HG03139 (cell line): ENCODE results near the gene C4orf54.

ENCODE experiments used
- ATAC-seq: cut with Tn5 transposase; IDR thresholded peaks from one replicate; pipeline ENCODE4 v1.9.1; 2021; ENCODE audit not compliant: unreplicated experiment

C4orf54 gene

DNA sequence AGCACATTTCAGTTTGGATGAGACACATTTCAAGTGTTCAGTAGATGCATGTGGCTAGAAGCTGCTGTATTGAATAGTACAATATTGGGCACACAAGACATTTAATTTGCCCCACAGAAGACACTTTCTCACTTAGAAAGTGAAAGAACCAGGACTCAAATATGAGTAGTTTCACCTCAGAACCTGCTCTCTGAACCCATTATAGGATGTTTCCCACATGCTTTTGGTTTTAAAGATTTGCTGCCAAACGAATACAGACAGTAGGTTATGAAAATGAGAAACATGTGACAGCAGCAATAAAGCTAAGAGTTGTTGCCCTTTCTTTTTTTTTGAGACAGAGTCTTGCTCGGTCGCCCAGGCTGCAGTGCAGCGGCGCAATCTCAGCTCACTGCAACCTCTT lies 32.3 kb downstream of the C4orf54 start:
- ATAC-seq = no peak

DNA sequence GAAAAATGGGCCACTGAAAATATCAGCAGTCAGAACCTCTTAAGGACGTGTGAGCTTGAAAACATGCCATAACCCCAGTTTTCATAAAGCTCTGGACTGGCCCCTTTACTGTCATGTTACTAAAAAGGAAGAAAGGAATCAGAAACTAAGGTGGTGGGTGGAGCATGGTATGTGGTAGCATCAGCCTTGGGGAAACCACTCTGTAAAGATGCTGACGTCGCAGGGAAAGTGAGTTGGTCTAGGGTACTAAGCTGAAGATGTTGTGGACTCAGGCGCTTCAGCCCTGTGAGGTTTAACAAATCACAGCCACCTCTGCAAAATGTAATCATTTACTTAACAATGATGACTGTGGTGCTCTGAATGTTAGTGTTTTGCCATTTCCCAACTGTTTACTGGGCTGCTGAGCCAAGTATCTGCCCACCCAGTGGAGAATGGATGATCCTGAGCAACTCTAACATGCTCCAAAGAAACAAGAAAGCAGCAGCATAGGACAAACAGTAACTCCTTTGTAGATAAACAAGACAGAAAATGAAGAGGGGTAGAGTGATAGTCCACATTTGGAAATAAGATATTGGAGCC lies 33.4 kb downstream of the C4orf54 start:
- no peak for ATAC-seq

DNA sequence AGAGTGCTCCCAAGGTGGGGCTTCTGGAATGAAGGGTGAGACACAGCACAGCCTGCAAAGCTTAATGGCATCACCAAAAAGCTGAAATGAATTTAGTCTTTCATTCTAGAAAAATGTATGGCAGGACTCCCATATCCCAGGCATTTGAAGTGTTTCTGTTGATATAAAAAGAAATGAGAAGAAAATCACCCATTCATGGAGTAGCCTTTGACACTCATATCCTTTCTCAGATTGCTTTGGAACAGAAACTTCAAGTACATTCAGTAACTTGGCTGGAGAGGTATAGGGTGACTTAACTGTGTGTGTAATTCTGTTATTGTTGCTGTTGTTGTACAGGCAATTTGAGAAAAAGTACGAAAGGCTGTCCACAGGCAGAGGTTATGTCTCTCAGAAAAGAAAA lies 35.3 kb downstream of the C4orf54 start:
- ATAC-seq = no peak

DNA sequence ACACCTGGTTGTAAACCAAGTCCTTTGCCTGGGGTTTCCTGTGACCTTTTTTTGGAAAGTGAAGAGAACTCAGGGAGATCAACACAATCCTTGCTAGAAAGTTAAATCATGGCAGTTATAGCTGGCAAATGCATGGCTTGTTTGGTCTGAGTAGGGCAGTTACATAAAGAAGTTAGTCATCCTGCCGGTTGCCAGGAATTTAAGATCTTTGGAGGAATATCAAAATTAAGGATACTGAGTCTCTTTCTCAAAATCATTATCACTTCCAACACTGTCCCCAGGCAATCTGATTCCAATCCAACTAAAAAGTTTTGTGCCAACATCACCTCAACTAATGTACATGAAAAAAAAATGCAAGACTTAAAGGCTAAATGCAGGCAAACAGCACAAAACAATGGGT lies 40.3 kb downstream of the C4orf54 start:
- no peak for ATAC-seq

DNA sequence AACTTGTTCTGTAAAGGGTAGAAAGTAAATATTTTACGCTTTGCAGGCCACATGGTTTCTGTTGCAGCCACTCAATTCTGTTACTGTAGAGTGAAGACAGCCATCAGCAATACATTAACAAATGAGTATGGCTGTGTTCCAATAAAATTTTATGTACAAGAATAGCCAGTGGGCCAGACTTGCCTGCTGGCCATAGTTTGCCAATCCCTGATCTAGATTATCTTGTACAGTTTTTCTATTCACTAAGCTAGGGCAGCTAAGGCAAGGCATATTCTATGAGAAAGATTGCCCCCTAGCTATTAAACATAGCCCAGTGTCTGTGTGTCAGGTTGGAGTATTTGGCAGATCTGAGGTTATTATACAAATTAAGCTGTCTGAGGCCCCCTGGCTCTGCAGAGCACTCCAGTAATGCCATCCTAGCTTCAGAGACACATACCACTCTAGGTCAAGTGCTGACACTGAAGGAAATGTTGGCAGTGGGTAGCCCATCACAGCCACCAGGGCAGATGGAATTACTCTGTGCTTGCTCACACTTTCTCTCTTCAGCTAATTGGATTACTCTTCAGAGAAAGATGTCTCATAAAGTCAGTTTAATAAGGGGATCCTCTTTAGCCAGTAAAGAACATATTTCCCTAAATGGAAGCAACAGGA lies 42.3 kb downstream of the C4orf54 start:
- no peak for ATAC-seq

DNA sequence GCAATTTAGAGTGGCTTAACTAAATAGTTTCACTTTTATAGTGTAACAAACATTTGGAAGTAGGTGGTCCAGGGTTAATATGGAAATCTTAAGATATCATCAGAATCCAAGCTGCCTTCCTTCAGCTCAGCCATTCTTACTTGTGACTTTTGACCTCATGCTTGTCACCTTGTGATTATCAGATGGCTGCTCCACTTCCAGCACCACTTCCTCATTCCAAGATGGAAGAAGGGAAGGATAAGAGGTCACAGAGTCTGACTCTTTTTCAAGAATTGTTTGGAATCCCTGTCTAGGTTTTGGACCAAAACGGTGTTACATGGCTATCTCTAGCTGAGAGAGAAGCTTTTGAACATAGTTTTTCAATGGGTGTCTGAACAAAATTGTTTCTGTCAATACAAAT lies 43.1 kb downstream of the C4orf54 start:
- ATAC-seq = no peak

DNA sequence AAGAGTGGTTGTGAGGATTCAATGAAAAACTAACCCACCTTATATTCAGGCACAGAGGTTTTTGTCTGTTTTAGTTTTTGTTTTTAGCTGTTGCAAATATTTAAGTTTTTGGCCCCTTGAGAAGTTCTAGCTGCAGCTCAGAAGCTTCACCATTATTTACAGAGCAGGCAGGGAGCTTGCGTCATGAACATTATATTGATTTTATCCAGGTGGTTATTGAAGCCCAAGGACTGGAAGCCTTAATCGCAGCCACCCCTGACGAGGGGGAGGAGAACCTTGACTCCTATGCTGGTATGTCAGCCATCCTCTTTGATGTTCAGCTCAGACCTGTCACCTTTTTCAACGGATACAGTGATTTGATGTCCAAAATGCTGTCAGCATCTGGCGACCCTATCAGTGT lies 44.9 kb downstream of the C4orf54 start:
- ATAC-seq = no peak

DNA sequence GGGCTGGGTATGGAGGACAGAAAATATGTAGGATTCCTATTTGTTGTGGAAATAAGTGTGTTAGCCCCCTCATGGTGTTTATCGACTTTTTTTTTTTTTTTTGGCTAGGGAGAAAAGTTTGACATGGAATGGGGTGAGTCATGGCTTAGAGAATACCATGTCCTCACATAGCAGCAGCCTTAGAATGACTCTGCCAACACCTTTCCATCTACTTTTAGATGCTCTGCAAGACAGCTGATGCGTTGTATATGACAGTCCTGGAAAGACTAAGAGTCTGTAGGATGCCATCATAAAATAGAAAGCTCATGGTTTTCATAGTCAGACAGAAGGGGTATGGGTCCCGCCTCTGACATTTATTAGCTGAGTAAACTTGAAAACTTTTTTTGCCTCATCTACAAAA lies 45.3 kb downstream of the C4orf54 start:
- no peak for ATAC-seq

DNA sequence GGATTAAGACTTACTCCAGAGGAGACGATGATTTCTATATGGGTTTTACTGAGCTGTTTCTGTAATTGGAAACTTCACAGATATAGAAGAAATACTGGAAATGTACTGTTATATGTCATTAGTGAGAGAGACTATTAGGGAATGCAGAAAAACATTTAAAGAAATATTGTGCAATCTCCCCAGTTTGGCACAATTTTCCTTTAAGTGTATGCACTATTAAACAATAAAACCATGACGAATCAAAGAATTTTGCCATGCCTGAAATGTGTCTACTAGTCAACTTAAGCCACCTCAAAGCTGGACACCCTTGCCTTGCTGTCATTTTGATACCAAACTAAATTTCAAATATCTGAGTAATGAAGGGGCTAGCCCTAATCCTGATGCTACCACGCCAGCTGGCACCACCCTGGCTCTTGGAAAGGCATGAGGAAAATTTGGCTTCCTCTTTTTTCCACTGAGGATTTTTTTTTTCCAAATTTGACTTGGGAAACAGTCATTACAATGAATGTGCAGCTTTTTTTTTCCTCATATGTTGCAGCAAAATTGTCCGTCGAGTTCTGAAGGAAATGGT lies 46.9 kb downstream of the C4orf54 start:
- ATAC-seq = no peak

DNA sequence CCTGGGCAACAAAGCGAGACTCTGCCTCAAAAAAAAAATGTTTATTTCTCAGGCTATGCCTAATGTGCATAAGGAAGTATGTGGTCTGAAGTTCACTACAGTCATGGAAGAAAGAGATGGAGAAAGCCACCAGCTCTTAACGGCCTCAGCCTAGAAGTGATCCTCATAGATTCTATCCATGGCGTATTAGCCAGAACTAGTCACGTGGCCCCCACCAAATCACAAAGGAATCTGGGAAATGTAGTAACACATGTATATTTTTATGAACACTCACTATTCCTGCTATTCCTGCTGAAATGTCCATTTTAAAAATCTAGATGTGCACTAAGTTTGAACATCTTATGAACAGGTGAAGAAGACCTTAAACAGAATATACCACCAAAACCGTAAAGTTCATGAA lies 49.2 kb downstream of the C4orf54 start:
- ATAC-seq = no peak
